CD4-positive, alpha-beta T cell treated with Interleukin-12 subunit alpha and Interleukin-12 subunit beta, for 1 hour (primary cell): ENCODE results near the gene ZNF695.
"Not testable (repeated sequence)": the region's sequence is repeated elsewhere in the genome, so short reads cannot be mapped to it uniquely, and the experiment has no call there.

ENCODE experiments used
- DNase-seq: peaks from one replicate; pipeline ENCODE4 v3.0.0-alpha.2; 2020

The ZNF695 gene

DNA sequence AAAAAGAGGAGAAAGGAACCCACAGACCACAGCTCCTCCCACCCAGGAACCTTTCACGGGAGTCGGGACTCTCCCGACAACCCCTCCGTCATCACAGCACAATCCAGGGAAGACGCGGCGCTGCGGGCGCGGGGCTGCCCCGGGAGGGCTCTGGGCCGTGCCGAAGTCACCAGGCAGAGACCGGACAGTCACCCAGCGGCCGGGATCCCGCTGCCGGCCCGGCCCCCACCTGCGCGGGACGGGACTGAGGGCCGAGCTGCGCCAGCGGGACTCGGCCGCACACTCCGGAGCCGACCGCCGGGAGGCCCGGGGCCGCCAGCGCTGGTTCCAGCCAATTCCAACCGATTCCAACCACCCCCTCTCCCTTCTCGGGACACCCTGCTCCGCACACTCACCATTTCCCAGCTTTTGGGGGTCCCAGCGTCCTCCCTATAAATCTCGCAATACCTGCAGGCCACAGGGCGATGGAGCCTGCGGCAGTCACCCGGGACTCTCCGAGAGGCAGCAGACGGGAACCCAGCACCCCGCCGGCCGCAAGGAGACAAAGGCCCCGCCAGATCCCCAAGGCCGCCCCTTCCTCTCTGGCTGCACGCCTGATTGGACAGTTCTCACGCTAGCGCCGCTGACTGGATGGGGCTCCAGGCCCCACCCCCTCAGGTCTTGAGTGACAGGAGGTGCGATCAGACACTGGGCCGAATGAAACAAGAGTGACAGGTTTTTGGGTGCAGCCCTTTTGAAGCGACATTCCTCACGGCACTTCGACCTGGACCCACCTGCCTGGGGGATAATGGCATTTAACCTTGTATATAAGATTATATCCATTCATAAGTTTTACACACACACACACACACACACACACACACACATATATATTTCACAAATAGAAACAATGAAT is at the start of gene ZNF695:
Gene ZNF695, minus strand, starts transcription at position 547 of the 895 bp plus-strand sequence. Its CDS starts 149 bp downstream, at position 398.
- peak; percentile 27 for DNase-seq

DNA sequence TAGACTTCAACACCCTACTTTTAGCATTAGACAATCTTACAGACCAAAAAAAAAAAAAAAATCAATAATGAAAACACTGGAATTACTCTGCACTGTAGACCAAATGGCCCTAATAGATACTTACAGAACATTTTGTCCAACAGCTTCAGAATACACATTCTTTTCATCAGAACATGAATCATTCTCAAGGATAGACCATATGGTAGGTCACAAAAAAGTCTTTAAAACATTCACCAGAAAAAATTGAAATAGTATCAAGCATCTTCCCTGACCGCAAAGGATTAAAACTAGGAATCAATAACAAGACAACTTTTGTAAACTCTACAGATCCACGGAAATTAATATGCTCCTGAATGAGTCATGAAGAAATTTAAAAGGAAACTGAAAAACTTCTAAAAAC is 48.2 kb upstream of the ZNF695 start:
- no peak for DNase-seq

- no peak for DNase-seq
Observed at GRCh38 chr1:247054992-247055415, 47.1 kb upstream of the ZNF695 start.

GRCh38 chr1:247047702-247048101 is 39.8 kb upstream of the ZNF695 start:
- no peak for DNase-seq

DNA sequence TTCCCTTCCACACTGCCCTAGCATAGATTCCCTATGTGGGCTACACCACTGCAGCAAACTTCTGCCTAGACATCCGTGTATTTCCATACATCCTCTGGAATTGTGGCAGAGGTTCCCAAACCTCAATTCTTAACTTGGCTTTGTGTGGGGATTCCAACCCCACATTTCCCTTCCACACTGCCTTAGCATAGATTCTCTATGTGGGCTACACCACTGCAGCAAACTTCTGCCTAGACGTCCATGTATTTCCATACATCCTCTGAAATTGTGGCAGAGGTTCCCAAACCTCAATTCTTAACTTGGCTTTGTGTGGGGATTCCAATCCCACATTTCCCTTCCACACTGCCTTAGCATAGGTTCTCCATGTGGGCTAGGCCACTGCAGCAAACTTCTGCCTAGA is 39.4 kb upstream of the ZNF695 start:
- no peak for DNase-seq

- no peak for DNase-seq
Observed at GRCh38 chr1:247043406-247043805, 35.5 kb upstream of the ZNF695 start.

GRCh38 chr1:247037511-247038320 is 29.9 kb upstream of the ZNF695 start:
- DNase-seq = no peak

DNA sequence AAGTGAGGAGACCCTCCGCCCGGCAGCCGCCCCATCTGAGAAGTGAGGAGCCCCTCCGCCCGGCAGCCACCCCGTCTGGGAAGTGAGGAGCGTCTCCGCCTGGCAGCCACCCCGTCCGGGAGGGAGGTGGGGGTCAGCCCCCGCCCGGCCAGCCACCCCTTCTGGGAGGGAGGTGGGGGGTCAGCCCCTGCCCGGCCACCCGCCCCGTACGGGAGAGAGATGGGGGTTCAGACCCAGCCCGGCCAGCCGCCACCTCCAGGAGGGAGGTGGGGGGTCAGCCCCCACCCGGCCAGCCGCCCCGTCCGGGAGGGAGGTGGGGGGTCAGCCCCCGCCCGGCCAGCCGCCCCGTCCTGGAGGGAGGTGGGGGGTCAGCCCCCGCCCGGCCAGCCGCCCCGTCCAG is 24.4 kb upstream of the ZNF695 start:
- not testable (repeated sequence) for DNase-seq

DNA sequence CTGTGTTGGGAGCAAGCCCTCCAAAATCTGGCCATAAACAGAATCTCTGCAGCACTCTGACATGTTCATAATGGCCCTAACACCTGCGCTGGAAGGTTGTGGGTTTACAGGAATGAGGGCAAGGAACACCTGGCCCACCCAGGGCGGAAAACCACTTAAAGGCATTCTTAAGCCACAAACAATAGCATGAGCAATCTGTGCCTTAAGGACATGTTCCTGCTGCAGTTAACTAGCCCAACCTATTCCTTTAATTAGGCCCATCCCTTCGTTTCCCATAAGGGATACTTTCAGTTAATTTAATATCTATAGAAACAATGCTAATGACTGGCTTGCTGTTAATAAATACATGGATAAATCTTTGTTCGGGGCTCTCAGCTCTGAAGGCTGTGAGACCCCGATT is 16.8 kb upstream of the ZNF695 start:
- DNase-seq = not testable (repeated sequence)

DNA sequence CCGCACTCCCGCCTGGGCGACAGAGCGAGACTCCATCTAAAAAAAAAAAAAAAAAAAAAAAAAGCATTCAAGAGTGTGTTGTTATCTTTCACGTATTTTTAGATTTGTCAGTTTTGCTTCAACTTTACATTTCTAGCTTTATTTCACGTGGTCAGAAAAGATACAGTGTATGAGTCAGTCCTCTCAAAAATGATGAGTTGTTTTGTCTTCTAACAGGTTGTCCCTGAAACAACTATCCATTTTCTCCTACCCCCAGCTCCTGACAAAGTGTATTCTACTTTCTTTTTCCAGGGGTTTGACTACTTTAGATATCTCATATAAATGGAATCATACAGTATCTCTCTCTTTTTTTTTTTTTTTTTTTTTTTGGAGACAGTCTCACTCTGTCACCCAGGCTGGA is 5.5 kb upstream of the ZNF695 start:
- no peak for DNase-seq

- DNase-seq = no peak
Observed at GRCh38 chr1:247008406-247008799, 546 bp upstream of the ZNF695 start.

- DNase-seq = not testable (repeated sequence)
Observed at GRCh38 chr1:247004081-247004480, 3.8 kb downstream of the ZNF695 start.

DNA sequence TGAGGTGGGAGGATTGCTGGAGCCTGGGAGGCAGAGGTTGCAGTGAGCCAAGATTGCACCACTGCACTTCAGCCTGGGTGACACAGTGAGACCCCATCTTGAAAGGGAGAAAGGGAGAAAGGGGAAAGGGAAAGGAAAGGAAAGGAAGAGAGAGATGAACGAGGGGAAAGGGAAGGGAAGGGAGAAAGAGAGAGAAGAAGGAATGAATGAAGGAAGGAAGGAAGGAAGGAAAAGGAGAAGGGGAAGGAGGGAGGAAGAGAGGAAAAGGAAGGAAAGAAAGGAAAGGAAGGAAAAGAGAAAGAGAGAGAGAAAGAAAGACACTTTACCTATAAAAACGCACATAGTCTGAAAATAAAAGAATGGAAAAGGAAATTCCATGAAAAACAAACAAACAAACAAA is 18.0 kb downstream of the ZNF695 start:
- no peak for DNase-seq

DNA sequence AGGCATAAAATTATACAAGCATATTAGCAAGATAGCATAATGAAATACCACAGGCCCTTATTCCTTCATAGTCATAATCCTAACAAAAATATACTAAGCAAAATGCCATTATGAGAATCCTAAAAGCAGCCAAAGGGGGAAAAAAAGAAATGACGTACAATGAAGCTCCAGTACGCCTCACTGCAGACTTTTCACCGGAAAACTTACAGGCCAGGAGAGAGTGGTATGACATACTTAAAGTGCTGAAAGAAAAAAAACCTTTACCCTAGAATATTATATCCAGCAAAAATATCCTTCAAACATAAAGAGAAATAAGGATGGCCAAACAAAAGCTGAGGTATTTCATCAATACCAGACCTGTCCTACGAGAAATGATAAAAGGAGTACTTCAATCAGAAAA is 19.5 kb downstream of the ZNF695 start:
- no peak for DNase-seq

GRCh38 chr1:246987083-246987690 is 20.7 kb downstream of the ZNF695 start:
- DNase-seq = no peak

DNA sequence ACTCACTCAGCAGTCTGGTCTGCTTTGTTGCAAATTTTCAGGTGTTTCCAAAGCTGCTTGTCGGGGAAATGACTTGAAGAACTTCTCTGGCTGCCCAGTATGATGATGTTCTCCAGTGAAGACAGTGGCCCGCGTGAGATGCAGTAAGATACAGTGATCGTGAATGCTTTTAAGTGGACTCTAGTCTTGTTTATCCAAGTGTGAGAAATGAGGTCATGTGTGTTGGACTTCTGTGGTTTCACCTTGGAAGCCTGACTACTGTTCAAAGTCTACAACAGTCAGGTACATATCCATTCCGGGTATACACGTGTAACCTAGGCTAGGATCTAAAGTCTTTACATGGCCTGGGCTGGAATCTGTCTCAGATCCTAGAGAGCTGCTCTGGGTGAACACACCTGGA is 29.1 kb downstream of the ZNF695 start:
- DNase-seq = no peak

GRCh38 chr1:246978281-246978680 is 29.6 kb downstream of the ZNF695 start:
- DNase-seq = no peak

DNA sequence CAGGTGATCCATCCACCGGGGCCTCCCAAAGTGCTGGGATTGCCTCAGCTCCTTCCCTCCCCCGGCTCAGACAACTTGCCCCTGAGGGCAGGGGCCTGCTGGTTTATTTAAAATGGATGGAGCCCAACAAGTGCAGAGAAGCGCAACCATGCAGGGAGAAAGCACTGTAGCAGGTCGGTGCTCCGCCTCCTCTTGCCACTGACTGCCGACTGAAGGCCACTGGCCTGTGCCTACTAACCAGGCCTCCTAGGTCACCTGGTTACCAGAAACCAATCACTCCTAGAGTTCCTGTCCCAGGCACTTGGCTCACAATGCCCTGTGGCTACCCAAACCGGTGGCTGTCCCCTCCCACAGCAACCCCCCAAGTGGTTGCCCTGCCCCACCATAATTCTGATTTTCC is 35.9 kb downstream of the ZNF695 start:
- DNase-seq = no peak

GRCh38 chr1:246971090-246971721 is 36.7 kb downstream of the ZNF695 start:
- peak; percentile 44 for DNase-seq

DNA sequence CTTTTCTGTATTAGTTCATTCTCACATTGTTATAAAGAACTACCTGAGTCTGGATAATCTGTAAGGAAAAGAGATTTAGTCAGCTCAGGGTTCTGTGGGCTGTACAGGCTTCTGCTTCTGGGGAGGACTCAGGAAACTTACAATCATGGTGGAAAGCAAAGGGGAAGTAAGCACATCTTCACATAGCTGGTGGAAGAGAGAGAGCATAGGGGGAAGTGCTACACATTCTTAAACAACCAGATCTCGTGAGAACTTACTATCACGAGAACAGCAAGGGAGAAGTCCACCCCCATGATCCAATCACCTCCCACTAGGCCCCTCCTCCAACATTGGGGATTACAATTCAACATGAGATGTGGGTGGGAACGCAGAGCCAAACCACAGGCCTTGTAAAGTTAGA is 38.2 kb downstream of the ZNF695 start:
- DNase-seq = no peak

DNA sequence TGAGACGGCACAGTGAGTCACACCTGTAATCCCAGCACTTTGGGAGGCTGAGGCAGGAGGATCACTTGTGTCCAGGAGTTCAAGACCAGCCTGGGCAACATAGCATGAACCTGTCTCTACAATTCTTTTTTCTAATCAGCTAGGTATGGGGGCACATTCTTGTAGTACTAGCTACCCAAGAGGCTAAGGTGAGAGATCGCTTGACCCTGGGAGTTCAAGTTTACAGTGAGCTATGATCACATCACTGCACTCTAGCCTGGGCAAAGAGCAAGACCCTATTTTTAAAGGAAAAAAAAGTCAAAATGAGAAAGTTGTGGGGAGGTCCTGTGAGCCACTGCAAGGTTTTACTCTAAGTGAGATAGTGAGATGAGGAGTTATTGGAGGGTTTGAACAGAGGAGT is 41.4 kb downstream of the ZNF695 start:
- no peak for DNase-seq

- peak; percentile 10 for DNase-seq
Observed at GRCh38 chr1:246959944-246960693, 47.7 kb downstream of the ZNF695 start.
